CD4-positive, alpha-beta T cell treated with Interleukin-15 for 4 hours (primary cell): Measurements from ENCODE around the gene ZDHHC3.

ENCODE experiments used
- DNase-seq: peaks from one replicate; pipeline ENCODE4 v3.0.0-alpha.2; 2020; ENCODE audit warnings: low spot score

Gene ZDHHC3, protein sequence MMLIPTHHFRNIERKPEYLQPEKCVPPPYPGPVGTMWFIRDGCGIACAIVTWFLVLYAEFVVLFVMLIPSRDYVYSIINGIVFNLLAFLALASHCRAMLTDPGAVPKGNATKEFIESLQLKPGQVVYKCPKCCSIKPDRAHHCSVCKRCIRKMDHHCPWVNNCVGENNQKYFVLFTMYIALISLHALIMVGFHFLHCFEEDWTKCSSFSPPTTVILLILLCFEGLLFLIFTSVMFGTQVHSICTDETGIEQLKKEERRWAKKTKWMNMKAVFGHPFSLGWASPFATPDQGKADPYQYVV

DNA sequence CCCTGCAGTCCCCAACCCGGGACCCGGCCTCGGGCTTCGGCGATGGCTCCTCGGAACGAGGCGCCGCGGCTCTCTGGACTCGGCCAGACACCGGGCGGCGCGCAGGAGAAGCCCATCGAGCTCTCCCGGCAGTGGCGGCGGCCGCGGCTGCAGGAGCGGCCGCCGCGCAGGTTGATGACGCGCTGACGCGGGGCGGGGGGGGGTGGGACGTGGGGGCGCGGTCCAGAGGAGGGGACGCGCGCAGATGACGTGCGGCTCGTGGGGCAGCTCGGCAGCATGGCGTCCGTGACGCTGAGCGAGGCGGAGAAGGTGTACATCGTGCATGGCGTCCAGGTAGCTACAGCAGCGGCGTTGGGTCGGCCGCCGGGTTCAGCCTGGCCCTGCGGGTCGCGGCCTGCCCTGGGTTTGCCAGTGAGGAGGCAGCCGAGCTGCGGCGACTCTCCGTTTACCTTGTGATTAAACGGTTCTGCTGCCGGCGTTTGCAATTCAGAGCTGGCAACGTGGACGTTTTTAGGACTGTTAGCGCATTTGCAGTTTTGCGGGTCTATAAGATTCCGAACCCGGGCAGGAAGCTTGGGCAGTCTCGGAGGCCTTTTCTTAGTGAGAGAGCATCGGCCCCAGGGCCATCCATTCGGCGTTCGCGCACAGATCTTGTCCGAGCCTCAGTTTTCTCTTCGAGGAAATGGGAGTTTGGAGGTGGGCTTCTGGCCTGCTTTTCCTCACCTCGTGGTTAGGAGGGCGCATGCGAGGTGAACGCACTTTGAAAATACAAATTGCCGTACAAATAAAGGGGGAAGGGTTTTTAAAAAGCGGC, at the start of gene ZDHHC3, which contains the start of gene EXOSC7:
Gene ZDHHC3, minus strand, starts transcription at position 173 of the 814 bp plus-strand sequence. CDS start 16,738 bp downstream, outside the sequence.
Gene EXOSC7, plus strand, starts transcription at position 243 of the 814 bp plus-strand sequence. Its CDS starts 34 bp downstream, at position 277.
- DNase-seq = peak; percentile 84

DNA sequence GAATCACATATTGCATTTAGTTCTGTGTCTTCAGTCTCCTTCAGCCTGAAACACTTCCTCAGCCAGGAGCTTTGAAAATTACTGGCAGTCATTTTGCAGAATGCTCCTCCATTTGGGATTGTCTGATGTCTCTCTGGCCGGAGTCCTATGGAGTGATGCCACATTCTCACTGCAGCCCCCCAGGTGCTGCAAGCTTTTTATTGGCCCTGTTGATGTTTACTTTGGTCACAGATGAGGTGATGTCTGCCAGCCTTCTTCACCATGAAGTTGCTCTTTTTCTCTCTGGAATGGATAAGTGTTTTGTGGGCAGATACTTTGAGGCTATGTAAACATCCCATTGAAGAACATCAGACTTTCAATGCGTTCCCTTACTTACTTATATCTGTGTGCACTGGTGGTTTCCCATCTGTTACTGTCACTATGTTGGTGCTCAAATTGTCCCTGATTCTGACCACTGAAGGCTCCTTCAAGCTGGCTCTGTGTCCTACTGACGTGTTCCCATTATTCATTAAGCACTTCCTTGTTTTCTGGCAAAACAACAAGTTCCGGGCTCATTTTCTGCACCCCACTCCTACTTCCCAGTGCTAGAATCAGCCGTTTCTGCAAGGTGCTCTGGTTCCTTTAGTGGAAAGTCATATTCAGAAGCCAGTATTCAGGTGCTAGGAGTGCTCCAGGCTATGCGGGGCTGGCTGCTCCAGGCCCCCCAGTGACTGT, 48.7 kb upstream of the ZDHHC3 start:
- DNase-seq = no peak

DNA sequence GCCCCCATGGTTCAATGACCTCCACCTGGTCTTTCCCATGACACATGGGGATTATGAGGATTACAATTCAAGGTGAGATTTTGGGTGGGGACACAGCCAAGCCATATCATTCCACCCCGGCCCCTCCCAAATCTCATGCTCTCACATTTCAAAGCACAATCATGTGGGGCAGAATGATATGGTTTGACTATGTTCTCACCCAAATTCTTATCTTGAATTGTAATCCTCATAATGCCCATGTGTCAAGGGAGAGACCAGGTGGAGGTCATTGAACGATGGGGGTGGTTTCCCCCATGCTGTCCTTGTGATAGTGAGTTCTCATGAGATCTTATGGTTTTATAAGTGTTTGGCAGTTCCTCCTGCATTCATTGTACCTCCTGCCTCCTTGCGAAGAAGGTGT, 47.7 kb upstream of the ZDHHC3 start:
- DNase-seq = no peak

DNA sequence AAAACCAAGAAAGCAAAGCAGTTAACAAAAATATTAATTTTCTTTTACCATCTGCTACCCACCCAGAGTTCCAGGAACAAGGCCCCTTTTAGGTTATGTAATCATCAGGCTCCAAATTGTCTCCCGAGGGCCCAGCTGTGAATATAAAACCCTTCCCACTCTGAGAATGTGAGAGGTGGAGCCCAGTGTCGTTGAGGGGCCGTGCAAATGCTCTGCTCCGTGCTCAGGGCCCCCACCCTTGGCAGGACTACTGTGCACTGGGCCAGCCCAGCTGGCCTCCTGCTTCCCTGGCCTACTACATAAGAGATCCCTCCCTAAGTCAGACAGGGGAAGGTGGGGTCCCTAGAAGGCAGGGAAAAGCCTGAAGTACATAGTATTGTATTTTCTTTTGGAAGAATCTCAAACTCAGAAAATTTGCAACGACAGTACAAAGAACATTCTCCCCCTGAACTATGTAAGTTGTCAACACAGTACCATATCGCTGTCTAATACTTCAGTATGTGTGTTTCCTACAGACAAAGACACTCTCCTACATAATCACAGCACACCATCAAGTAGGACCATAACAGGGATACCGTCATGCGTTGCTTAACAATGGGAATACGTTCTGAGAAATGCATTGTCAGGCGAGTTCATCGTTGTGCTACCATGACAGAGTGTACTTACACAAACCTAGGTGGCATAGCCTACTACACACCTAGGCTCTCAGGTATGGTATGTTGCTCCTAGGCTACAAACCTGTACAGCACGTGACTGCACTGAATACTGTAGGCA, 45.7 kb upstream of the ZDHHC3 start:
- no peak for DNase-seq

DNA sequence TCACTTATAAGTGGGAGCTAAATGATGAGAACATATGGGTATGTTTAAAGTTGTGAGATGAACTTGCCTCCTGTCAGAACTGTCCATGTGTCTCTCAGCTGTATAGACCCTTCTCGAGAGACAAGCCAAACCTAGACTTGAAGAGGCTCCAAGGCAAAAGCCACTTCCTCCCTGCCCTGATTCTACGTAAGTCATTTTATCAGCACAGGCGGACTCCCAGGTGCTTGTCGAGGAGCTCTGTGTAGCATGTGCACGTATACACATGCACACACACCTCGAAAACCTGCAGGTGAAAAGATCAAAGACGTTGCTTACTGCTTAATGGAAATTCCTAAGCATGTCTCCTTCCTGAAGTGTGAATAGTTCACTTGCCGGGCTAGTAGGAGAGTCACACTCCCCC, 44.6 kb upstream of the ZDHHC3 start:
- no peak for DNase-seq

DNA sequence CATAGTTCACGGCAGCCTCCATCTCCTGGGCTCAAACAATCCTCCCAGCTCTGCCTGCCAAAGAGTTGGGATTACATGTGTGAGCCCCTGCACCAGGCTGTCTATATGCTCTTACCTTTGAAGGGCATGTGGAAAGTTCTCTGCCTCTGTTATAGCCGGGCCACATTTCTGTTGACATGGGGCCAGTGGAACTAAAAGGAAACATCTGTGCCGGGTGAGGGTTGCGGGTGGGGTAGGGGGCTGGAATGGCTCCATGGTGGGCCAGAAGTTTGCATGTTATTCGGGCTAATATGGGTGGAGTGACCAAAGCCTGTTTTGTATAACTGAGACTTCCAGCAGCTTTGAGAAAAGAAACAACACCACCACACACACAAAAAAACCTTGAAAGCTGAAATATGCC, 41.8 kb upstream of the ZDHHC3 start:
- DNase-seq = no peak

DNA sequence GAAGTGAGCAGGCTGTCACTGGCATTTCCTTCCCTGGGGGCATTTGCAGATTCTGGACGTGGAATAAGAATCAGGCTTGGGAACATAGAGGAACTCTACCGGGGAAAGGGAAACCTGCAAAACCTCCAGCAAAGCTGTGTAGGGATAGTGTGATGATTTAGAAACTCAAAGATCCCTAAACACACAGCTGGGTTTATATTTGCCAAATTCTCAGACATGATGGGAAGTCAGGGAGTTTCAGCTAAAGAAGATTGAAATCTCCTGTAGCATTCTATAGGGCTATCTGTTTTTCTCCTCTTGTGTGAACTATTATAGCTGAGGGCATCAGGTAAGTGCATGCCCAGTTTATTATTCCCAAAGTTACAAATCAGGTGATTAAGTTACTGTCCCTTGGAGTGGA, 40.9 kb upstream of the ZDHHC3 start:
- no peak for DNase-seq

DNA sequence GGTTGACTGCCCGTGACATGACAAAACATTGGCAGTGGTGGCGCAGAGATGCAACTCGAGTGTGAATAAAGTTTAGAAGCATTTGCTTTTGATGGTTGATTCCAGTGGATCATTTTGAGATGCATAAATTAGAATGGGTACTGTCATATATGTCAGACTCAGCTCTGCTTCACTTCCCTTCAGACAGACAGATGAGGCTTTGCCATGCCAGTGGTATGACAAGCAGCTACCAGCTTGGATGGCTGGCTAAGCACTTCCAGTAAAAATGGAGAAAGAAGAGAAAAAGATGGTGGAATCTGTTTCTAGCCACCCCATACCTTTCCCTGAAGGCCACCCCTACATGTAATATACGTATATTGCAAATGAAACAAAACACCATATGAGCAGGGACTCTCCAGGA, 36.6 kb upstream of the ZDHHC3 start:
- no peak for DNase-seq

DNA sequence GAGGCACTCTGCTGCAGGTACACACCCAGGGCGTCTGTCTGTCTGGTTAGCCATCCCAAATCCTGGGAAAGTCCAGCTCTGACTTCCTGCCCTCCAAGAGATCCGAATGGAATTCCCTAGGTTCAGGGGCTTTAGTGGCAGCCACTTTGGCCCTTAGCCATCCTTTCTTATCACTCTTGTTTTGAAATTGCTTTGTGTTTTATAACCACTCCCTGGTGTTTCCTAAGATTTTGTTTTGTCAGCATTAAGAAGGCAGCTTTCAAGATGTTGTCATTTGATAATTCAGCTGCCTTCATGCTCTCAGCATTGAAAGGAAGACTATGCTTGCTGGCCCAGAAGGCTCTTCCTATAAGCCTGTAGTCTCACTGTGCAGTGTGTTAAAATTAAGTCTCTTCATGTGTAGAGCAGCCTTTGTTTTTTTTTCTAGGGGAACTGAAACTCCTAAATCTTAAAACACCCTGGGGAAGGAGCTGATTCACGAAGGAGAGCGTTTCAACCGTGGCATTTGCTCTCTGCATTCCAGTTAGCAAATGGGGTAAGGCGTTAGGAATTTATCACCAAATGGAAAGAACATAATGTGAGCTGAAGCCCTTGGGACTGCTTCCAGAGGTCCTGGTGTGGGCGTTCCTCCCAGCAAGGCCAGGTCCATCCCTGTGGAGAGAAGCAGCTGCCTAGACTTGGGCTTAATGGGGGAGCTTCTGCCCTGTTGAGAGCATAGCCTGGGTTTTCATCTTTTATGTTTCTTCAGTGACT, 36.0 kb upstream of the ZDHHC3 start:
- no peak for DNase-seq

DNA sequence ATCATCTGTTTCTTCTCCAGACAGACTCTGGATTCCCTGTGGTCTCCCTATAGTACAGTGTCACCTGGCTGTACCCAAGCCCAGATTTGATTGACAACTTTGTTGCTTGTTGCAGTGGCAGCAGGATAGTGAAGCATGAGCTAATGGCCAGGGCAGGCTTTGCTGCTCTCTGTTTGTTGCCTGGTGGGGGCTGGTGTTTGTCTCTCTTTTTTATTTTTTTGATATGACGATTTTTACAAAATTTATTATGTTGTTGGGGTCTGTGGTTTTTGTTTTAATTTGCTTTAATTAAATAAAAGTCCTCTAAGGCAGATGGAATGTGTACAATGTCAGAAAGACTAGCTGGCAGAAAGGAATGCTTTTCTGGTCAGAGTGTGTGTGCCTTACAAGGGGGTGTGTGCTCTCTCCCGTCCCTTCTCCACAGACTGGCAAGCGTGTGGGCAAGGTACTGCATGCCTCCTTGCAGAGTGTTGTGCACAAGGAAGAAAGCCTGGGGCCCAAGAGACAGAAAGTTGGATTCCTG, 34.9 kb upstream of the ZDHHC3 start:
- DNase-seq = no peak

DNA sequence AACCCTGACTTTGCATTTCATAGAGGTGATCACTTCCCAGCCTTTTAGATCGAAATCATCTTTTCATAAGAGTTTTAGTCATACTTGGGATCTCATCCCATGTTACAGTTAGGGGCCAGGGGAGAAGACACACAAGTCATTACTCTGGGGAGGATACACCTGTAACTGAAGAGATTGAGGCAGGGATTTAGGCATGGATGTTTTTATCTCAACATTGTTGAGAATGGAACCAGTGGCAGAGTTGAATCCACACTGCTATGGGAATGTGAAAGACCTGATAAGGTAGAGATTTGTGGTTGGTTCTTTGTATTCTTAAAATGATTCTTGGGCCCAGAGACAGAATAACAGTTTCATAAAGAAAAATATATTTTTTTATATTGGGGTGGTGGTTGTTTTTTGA, 33.9 kb upstream of the ZDHHC3 start:
- no peak for DNase-seq

DNA sequence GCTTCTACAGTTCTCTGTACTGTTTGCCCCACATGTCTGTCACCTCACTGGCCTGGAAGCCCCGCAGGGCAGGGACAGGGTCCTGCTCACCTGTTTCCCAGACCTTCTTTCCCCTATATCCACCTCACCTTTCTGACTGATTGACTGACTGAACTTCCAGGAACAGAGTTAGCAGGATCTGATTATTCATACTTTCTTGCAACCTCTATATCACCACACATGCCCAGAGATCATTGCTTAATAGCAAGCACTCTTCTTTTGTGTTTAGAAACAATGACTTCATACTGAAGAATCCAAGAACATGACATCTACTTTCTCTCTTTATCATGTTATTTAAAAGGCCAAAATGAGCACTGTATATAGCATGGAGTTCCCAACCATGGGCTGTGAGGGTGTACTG, 32.1 kb upstream of the ZDHHC3 start:
- no peak for DNase-seq

DNA sequence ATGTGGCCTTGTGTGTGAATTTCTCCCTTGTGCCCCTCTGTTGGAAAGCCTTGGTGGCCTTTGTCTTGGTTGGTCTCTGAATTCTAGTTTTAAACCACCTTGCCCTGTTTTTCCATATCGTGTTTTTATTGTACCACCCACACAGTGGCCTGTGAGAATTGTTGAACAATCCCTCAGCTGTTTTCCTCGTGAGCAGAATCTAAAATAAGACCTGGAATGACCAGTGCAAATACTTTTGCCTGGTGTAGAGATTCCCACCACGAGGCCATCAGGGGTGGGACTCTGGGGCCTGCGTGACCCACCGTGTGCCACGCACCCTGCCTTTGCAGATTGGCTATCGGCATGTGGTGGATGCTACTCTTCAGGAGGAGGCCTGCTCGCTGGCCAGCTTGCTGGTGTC, 31.1 kb upstream of the ZDHHC3 start:
- no peak for DNase-seq

DNA sequence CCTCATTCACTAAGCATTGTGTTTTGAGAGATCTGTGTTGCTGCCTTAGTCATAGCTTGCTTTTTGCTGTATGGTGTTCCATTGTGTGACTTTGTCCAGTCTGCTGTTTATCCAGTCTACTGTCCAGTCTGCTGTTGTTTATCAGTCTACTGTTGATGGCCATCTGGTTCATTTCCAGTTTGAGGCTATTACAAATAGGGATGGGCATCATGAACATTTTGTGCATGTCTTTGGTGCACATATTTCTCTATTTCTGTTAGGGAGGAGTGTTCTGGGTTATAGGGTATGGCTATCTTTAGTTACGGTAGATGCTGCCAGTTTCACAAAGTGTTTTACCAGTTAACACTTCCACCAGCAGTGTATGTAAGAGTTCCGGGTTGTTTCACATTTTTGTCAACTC, 27.9 kb upstream of the ZDHHC3 start:
- DNase-seq = no peak

DNA sequence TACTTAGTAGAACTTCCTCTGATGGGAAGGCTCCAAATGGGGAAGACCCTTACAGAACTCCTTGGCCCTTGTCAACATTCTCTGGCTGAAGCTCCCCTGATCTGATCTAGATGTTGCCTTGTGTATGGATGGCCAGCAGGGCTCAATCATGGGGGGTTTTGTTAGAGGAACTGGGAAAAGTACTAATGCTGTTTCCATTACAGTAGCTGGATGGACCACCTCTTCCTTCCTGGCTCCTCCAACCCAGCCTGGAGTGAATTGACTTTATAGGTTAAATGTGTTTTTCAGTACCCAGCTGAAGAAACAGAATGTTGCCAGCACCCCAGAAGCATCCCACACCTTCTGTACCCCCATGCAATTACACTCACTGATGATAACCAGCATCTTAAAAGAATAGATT, 27.4 kb upstream of the ZDHHC3 start:
- no peak for DNase-seq

DNA sequence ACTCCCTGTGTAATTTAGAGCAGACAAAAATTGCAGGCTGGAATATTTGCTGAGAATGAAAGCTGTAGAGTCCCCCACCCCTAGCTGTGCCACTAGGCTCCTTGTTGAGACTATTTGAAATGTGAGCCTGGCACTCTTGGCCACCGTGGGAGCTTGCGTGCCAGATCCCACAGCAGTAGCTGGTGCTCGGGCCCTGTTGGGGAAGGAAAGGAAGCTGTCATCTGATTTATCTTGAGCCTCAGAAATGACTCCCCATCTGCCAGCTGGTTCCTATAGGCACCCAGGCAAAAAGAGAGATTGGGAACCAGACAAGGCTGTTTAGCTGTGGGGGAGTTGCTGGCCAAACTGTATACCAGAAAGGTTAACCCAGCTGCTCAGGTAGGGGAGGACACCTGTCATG, 26.7 kb upstream of the ZDHHC3 start:
- DNase-seq = no peak

DNA sequence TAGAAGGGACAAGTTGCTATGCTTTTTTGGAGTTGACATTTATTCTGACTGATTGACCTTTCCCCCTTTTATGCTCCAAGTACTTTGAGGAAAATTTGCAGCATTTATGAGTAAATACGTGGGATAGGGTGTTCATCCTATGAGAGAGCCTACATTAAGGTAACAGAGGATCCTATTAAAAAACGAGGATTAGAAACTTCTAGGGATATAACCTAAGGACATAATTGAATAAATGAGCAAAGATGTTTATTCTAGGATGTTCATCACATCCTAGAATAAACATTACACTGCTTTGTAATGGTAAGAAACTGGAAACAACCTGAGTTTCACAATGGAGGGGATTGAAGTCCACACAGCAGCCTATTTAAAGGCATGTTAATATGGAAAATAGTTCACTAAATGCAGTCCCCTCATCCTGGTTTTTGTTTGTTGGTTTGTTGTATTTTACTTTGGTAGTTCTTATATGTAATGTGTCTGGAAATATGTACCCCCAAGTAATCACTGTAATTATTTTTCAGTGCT, 26.2 kb upstream of the ZDHHC3 start:
- no peak for DNase-seq

DNA sequence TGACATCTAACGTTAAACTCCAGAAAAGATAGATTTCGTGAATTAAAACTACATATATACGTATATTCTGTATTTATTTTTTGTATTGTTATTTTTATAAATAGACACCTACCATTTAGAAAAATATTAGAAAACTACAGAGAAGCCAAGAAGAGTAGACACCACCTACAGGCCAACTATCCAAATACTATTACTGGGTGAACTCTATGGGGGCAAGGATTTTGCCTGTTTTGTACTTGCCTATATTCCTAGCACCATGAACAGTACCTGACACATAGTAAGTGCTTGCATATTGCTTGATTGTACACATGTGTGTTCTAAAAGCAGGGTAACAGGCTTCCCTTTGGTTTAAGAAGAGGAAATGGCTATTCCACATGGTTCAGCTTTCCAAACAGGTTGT, 25.8 kb upstream of the ZDHHC3 start:
- DNase-seq = no peak

DNA sequence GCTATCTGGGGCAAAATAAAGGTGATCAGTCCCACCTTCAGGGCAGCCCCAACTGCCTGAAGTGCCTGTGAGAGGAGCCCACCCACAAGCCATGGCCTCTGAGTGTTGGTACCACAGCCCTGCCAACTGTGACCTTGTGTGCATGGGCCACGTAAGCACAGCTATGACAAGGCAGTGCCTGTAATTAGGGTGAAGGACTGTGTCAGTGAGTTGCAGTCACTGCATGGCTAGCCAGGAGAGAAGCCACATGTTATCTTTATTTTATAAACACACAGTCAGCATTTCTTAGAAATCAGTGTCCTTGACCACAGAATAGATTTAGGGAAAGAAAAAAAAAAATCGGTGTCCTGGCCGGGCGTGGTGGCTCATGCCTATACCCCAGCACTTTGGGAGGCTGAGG, 24.8 kb upstream of the ZDHHC3 start:
- no peak for DNase-seq

DNA sequence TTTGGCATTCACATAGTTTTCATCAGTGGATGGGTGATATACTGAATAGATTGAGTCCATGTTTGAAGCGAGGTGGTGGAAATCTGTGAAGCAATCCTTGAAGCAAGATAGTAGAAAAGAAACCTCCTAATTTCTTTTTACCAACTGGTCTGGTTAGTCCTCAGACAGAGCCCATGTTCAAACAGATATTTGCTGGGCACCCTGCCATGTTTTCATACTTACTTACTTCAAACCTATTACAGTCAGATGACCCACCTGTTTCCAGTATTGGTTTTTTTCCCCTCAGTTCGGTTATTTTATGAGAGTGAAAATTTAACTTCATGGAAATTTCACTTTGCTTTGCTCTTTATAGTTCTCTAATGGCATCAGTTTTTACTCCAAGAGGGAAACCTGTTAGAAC, 23.8 kb upstream of the ZDHHC3 start:
- no peak for DNase-seq

DNA sequence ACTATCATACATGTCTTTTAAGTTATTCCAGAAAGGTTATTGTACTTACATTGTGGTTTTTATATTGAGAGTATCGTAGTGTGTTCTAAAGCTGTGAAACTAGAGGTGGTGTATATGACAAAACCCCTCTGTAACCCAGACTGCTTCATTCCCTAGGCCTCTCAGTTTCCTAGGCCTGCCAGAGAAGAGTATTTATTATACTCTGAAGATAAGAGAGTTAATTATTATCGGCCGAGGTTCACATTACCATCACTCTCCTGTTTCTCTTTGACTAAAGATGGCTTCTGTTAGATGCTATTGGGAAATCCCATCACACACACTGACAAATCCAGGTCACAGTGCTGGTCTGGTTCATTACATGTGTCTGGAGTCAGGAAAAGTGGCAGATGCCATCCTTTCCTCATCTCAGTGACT, 20.6 kb upstream of the ZDHHC3 start:
- no peak for DNase-seq
